Inflammatory macrophage treated with lipopolysaccharide for 1 hour (primary cell): ENCODE results near the gene DKKL1.
"Not testable (repeated sequence)": the region's sequence is repeated elsewhere in the genome, so short reads cannot be mapped to it uniquely, and the experiment has no call there.

Experiments used
- DNase-seq, 2 donors: peaks; one replicate each; pipeline ENCODE4 v3.0.0-alpha.2; 2020 to 2022

The DKKL1 gene

DNA sequence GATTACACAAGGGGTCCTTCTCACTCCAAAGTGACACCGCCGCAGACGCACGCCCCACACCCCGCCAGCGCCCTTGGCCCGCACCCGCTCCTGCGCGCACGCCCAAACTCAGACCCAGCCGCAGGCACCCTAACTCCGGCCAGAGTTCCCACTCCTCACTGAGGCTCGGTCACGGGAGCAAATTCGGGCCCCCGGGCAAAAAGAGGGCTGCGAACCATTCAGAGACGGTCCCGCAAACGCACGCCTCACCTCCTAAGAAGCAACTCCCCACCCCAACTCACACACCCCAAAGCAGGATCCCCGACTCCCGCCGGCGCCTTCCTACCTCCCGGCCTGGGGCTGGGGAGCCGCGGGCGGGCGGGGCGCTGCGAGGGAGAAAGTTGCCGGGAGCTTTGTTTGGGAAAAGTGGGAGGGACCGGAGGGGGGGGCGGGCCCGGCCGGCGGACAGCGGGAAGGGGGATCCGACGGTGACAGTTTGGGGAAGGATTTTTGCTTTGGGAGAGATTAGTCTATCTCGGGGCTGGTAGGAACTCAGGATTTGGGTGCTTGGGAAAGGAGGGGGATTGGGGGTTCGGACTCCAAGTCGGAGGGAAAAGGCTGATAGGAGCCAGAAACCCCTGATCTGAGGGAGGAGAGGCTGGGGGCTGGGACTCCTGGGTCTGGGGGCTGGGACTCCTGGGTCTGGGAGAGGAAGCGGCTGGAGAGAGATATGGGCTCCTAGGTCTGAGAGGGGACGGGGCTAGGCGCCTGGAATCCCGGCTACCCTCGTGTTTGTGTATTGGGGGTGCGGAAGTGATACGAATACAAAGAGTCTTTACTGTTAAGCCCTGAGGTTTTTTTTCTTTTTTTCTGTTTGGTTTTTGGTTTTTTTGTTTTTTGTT, 1.4 kb upstream of the DKKL1 start, which contains the start of gene TEAD2:
TSS of gene TEAD2 (minus strand) at position 369 of the 881 bp plus-strand sequence. CDS start 2,341 bp downstream, outside the sequence.
- DNase-seq, result no peak

- DNase-seq, result no peak
Measured at GRCh38 chr19:49362929-49363267, 779 bp upstream of the DKKL1 start.

DNA sequence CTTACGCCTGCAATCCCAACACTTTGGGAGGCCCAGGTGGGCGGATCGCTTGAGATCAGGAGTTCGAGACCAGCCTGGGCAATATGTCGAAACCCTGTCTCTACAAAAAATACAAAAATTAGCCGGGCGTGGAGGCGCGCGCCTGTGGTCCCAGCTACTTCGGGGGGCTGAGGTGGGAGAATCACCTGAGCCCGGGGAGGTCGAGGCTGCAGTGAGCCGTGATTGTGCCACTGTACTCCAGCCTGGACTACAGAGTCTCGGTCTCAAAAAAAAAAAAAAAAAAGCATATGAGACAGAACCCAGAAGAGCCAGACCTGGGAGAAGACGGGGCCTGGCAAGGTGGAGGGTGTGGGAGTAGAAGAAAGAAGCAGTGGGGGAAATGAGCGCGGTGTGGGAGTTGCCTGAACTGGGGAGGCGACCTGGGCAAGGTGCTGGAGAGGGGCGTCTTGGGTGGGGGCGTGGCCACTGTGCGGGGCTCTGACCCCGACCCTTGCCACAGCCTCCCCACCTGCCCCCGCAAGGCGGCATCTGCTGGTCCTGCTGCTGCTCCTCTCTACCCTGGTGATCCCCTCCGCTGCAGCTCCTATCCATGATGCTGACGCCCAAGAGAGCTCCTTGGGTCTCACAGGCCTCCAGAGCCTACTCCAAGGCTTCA, 533 bp downstream of the DKKL1 start:
- no peak for DNase-seq

DNA sequence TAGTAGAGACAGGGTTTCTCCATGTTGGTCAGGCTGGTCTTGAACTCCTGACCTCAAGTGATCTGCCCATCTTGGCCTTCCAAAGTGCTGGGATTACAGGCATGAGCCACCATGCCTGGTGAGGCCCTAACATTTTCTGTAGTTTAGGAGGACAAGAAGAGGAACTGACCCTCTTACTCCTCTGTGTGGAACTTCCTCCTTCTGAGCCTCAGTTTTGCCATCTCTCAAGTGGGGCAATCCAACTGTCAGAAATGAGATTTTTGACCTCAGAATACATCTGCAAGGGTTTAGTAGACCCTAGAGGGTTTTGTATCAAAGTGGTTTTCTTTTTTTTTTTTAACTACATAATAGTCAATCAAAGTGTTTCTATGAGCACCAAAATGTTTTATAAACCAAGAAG, 2.4 kb downstream of the DKKL1 start:
- peak in 1 of 2 donors; percentile 17 for DNase-seq

GRCh38 chr19:49368711-49369358, 5.2 kb downstream of the DKKL1 start:
- no peak for DNase-seq

GRCh38 chr19:49371184-49371583, 7.5 kb downstream of the DKKL1 start:
- no peak for DNase-seq

DNA sequence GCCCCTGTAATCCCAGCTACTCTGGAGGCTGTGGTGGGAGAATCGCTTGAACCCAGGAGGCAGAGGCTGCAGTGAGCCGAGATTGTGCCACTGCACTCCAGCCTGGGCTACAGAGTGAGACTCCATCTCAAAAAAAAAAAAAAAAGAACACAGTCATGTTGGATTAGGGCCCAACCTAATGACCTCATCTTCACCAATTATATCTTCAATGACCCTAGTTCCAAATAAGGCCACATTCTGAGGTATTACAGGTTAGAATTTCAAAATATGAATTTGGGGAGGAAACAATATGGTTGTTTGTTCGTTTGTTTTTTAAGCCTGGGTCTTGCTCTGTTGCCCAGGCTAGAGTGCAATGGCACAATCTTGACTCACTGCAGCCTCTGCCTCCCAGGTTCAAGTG, 9.5 kb downstream of the DKKL1 start:
- DNase-seq, result not testable (repeated sequence)

DNA sequence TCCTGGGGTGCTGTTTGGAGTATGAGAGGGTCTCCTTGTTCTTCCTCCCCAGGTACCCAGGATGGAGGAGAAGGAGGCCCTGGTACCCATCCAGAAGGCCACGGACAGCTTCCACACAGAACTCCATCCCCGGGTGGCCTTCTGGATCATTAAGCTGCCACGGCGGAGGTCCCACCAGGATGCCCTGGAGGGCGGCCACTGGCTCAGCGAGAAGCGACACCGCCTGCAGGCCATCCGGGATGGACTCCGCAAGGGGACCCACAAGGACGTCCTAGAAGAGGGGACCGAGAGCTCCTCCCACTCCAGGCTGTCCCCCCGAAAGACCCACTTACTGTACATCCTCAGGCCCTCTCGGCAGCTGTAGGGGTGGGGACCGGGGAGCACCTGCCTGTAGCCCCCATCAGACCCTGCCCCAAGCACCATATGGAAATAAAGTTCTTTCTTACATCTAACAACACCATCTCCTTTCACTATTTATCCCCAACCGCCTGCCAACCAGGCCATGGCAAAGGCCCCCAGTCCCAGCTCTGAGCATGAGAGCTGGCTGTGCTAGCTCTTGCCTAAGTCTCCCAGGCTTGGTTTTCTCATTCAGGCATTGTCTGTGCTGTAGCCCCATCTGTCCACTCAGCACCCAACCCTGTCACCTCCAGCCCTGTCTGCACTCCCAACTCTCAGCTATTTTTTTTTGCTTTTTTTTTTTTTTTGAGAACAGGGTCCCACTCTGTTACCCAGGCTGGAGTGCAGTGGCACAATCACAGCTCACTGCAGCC, 11.2 kb downstream of the DKKL1 start:
- no peak for DNase-seq

DNA sequence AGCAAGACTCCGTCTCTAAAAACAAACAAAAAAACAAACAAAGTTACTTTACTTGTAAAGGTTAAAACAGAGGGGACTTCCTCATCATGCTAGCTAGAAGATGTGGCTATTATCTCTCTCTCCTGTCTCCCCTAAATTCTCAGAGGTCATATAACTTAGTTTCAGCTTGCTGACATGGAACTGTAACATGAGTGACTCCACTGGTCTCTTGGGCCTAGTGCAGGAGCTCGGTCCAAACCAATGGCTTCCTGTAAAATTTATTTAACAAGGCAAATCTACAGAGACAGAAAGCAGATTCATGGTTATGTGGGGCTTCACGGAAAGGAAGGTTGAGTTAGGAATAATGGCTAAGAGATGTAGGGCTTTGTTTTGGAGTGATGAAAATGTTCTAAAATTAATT, 14.8 kb downstream of the DKKL1 start:
- no peak for DNase-seq

DNA sequence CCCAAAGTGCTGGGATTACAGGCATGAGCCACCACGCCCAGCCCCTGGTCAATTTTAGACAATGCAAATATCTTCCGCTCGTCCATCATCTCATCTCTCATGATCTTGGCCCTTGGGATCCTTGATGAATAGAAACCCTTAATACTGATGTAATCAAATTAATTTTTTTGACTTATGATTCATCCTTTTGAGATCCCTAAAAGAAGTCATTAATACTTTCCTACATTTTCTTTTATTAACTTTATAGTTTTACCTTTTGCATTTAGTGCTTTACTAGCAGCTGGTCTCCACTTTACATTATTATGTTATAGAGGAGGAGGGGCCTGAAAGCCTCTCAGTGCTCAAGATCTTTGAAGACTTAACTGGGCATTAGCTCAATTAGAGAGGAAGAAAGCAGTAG, 16.7 kb downstream of the DKKL1 start:
- DNase-seq, result no peak

DNA sequence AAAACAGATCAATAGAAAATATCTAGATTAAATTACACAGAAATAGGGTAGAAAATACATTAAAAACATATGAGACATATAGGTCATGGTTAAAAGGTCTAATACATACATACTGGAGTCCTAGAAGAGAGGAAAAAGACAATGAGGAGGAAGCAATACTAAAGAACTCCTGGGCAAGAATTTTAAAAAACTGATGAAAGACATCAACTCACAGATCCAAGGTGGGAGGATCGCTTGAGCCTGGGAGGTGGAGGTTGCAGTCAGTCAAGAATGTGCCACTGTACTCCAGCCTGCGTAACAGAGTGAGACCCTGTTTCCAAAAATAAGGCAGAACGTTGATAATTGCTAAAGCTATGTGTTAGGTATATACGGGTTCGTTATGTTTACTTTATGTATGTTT, 19.0 kb downstream of the DKKL1 start:
- no peak for DNase-seq

- no peak for DNase-seq
Measured at GRCh38 chr19:49383599-49383998, 19.9 kb downstream of the DKKL1 start.

DNA sequence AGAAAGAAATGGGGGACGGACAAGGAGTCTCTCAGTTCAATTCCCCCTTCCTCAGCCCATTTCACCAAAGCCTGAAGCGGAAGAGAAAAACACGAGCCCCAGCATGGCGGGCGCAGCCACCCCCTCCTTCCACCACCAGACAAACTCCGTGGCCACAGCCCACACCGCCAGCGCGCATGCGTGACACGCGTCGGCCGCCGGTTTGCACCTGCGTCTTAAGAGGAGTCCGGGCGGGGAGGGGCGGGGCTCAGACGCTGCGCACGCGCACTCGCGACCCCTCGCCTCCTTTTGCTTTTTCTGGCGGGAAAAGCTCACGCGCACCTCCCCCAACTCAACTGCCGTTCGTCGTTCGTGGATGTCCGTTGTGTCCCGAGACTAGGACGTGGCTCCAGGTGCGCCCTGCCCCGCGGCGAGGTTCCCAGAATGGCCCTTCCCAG, 24.3 kb downstream of the DKKL1 start, which contains the start of gene KASH5:
TSS of gene KASH5 (plus strand) at position 314 of the 437 bp plus-strand sequence. CDS start 2,635 bp downstream, outside the sequence.
- DNase-seq, result peak; percentile 72

- DNase-seq, result no peak
Measured at GRCh38 chr19:49389406-49389805, 25.7 kb downstream of the DKKL1 start.

GRCh38 chr19:49390131-49390928, 26.7 kb downstream of the DKKL1 start:
- DNase-seq, result no peak

DNA sequence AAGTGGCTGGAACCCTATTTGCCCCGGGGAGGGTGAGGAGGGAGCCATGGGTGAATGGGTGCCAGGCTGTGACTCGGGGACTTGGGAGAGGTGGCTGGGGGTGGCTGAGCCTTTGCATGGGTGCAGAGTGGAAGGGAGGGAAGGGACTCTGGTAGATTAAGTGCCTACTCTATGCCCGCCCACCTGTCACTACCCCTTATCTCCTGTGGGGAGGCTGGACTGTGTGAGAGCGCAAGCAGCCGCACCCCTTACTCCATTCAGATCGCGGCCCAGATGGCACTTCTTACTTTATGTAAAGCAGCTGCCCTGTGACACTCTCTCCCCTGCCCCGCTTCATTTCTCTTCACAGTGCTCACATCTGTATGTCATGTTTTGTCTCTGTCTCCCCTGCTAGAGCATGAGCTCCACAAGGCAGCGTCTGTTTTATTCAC, 27.3 kb downstream of the DKKL1 start:
- no peak for DNase-seq

DNA sequence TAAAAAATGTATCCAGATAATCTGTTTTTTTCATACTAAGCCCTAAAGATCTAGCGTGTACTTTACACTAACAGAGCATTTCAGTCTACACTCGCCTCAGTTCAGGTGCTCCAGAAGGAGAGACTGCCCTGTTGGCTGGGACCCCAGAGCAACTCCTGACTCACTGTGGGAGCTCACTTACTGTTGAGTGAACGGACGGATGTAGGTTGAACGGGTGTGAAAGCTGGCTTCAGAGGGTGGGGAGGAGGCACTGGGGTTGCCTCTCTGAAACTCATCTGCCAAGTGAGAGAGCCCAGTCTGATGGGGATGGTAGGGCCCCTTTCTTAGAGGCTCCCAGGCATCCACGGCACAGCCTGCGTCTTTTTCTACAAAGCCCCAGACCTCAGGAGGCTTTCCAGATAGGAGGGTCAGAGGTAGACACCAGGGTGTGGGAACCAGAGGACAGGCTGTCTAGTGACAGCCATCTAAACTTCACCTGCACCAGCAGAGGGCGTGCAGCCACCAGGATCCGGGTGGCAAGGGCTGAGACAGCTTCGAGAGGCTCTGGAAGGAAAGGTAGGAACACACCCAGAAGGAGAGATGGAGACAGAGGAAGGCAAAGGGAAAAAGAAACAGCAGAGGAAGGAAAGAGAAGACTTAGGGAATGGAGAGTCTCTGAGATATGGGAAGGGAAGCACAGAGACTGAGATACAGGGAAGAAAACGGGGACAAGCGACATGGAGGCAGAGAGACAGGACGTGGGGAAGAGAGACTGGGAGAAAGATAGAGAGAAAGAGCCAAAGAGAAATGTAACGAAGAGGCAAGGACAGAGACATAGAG, 28.1 kb downstream of the DKKL1 start:
- DNase-seq, result peak; percentile 61 to 79

GRCh38 chr19:49393881-49394280, 30.2 kb downstream of the DKKL1 start:
- no peak for DNase-seq

DNA sequence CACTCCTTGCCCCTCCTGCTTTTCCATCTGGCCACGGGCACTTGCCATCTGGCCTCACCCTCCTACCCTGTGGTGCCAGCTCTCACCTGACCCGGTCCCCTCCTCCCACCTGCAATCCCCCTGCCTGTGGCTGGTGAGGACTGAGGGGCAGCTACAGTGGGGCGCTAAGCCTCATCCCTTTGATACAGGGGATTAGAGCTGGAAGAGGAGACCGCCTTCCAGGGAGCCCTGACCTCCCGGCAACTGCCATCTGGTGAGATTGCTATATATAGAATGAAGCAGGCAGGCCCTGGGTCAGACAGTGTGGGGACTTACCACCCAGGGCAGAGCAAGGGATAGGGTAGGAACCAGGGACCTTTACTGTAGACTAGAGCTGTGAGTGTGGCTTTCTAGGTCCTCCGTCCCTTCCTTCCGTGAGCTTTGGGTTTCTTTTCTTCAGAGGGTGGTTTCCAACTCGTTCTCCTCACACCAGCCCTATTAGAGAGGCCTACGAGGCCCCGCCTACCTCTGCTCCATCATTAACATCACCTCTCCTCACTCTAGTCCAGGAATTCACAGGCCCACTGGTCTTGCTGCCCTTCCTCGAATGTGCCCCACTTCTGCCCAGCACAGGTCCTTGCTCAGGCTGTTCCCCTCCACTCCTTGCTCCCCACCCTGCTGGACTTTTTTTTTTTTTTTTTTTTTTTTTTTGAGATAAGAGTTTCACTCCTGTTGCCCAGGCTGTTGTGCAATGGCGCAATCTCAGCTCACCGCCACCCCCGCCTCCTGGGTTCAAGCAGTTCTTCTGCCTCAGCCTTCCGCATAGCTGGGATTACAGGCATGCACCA, 32.1 kb downstream of the DKKL1 start:
- no peak for DNase-seq
